ENCODE data around the gene AQP11.

GRCh38 chr11:77561257-77561656 is 28.5 kb upstream of the AQP11 start:
- no peak for TF ChIP-seq CTCF (conservative IDR thresholded peaks at IDR 0.05; ENCODE audit: low read depth, low read length)
- TF ChIP-seq MXI1 (IDR thresholded peaks at IDR 0.05; ENCODE audit: borderline replicate concordance, low read depth, low read length) = no peak
- TF ChIP-seq BHLHE40 (IDR thresholded peaks at IDR 0.05; ENCODE audit: low read depth, low read length) = no peak
- TF ChIP-seq RCOR1 (IDR thresholded peaks at IDR 0.05; ENCODE audit: insufficient replicate concordance, low read length) = no peak
- TF ChIP-seq MAZ (IDR thresholded peaks at IDR 0.05; ENCODE audit: borderline replicate concordance, low read depth, low read length) = no peak
- TF ChIP-seq SMC3 (IDR thresholded peaks at IDR 0.05; ENCODE audit: low read depth, low read length) = no peak
- TF ChIP-seq POLR2A (IDR thresholded peaks at IDR 0.05; ENCODE audit: low read depth, low read length) = no peak
- no peak for TF ChIP-seq USF2 (IDR thresholded peaks at IDR 0.05; ENCODE audit: low read depth, low read length)
- TF ChIP-seq ELK1 (IDR thresholded peaks at IDR 0.05; ENCODE audit: borderline replicate concordance, low read depth, low read length) = no peak
